Choroid plexus epithelial cell (primary cell): Measurements from ENCODE around the gene CPXM1.

Source experiments
- DNase-seq: peaks from one replicate; pipeline ENCODE4 v3.0.0-alpha.2; 2010; ENCODE audit warnings: low read depth
- H3K4me3 ChIP-seq: 2 replicates; pipeline ENCODE4 v1.5.1; 2011; ENCODE audit warnings: low read depth, mild to moderate bottlenecking, control low read depth, low read length, moderate library complexity
- CTCF ChIP-seq: conservative IDR thresholded peaks from 2 replicates; pipeline ENCODE4 v1.5.1; 2011; ENCODE audit warnings: low read depth, mild to moderate bottlenecking, control low read depth, inconsistent platforms, low read length, moderate library complexity

CPXM1 gene

GRCh38 chr20:2748551-2749342, 51.7 kb downstream of the CPXM1 start:
- TF ChIP-seq CTCF: no peak
- no peak for DNase-seq
- H3K4me3 ChIP-seq: no peak overlapping the region

- TF ChIP-seq CTCF: no peak
- H3K4me3 ChIP-seq: no peak overlapping the region
- no peak for DNase-seq
These were observed 52.7 kb downstream of the CPXM1 start for GRCh38 chr20:2747676-2748235.

GRCh38 chr20:2746636-2747265, 53.7 kb downstream of the CPXM1 start:
- no peak for TF ChIP-seq CTCF
- no peak overlapping the region for H3K4me3 ChIP-seq
- DNase-seq: no peak

- no peak for TF ChIP-seq CTCF
- DNase-seq: no peak
- H3K4me3 ChIP-seq: no peak overlapping the region
These were observed 54.3 kb downstream of the CPXM1 start for GRCh38 chr20:2745936-2746635.

GRCh38 chr20:2745060-2745910, 55.1 kb downstream of the CPXM1 start:
- no peak for TF ChIP-seq CTCF
- no peak for DNase-seq
- H3K4me3 ChIP-seq: no peak overlapping the region
